GM18520 (cell line): ENCODE measurements around the gene UNC5C.
"Not testable (repeated sequence)": the region's sequence is repeated elsewhere in the genome, so short reads cannot be mapped to it uniquely, and the experiment has no call there.

Source experiments
- ATAC-seq: cut with Tn5 transposase; IDR thresholded peaks from one replicate; pipeline ENCODE4 v1.9.1; 2021; ENCODE audit not compliant: unreplicated experiment

UNC5C gene

GRCh38 chr4:95139424-95139823, 409.3 kb downstream of the UNC5C start:
- ATAC-seq = not testable (repeated sequence)

GRCh38 chr4:95134016-95134415, 414.8 kb downstream of the UNC5C start:
- ATAC-seq = not testable (repeated sequence)

- no peak for ATAC-seq
Measured at GRCh38 chr4:95129821-95130311, 418.9 kb downstream of the UNC5C start.

- no peak for ATAC-seq
Measured at GRCh38 chr4:95129031-95129430, 419.7 kb downstream of the UNC5C start.

GRCh38 chr4:95124906-95125504, 423.8 kb downstream of the UNC5C start:
- ATAC-seq = no peak

- no peak for ATAC-seq
Measured at GRCh38 chr4:95122001-95122400, 426.8 kb downstream of the UNC5C start.

GRCh38 chr4:95120456-95120855, 428.3 kb downstream of the UNC5C start:
- no peak for ATAC-seq

GRCh38 chr4:95118497-95118896, 430.3 kb downstream of the UNC5C start:
- no peak for ATAC-seq

GRCh38 chr4:95114521-95114920, 434.3 kb downstream of the UNC5C start:
- no peak for ATAC-seq
